ENCODE results near the gene SLC25A14. TPM values are rescaled to one million over a fixed set of nuclear protein-coding genes. Genes with fewer than 3 reads are reported as not detected.

SLC25A14 gene
- total and polyA plus RNA-seq, 2 donors from 2014 or later, result 12.5 to 13.2 TPM

Other genes starting within 250 kb of the SLC25A14 start
- 18.0 TPM for gene ELF4, start 229.4 kb upstream of the SLC25A14 start, total RNA-seq
- 2.6 TPM for gene ELF4, start 229.4 kb upstream of the SLC25A14 start, polyA plus RNA-seq (ENCODE audit: insufficient read depth, low read depth, low replicate concordance)
- gene AIFM1, start 174.1 kb upstream of the SLC25A14 start, total RNA-seq, result 55.0 TPM
- 255 TPM for gene AIFM1, start 174.1 kb upstream of the SLC25A14 start, polyA plus RNA-seq (ENCODE audit: insufficient read depth, low read depth, low replicate concordance)
- 2.9 TPM for gene RAB33A, start 168.0 kb upstream of the SLC25A14 start, total RNA-seq
- not detected for gene RAB33A, start 168.0 kb upstream of the SLC25A14 start, polyA plus RNA-seq (ENCODE audit: insufficient read depth, low read depth, low replicate concordance)
- gene ZNF280C, start 71.0 kb upstream of the SLC25A14 start, total RNA-seq, result 5.0 TPM
- gene ZNF280C, start 71.0 kb upstream of the SLC25A14 start, polyA plus RNA-seq (ENCODE audit: insufficient read depth, low read depth, low replicate concordance), result 0.60 TPM
- gene GPR119, start 45.8 kb downstream of the SLC25A14 start, total RNA-seq, result not detected
- not detected for gene GPR119, start 45.8 kb downstream of the SLC25A14 start, polyA plus RNA-seq (ENCODE audit: insufficient read depth, low read depth, low replicate concordance)
- gene RBMX2, start 62.1 kb downstream of the SLC25A14 start, total RNA-seq, result 16.0 TPM
- 24.0 TPM for gene RBMX2, start 62.1 kb downstream of the SLC25A14 start, polyA plus RNA-seq (ENCODE audit: insufficient read depth, low read depth, low replicate concordance)

All from kidney (tissue), 2 donors.